Astrocyte of the spinal cord (primary cell): ENCODE results near the gene NUP188.

ENCODE experiments used
- DNase-seq: peaks from one replicate; pipeline ENCODE4 v3.0.0; 2011; ENCODE audit warnings: low read depth, low spot score
- H3K4me3 ChIP-seq: 2 replicates; pipeline ENCODE4 v1.5.1; 2011; ENCODE audit warnings: low read depth, mild to moderate bottlenecking, low read length, moderate library complexity
- CTCF ChIP-seq: IDR thresholded peaks from 2 replicates; pipeline ENCODE4 v1.5.1; 2012; ENCODE audit warnings: low read depth, mild to moderate bottlenecking, low read length, inconsistent platforms
- in situ Hi-C: cut with HindIII; loops from 2 replicates; pipeline ENCODE4 v1.10.0; 2017; ENCODE audit warnings: low sequenced_read_pairs

Gene NUP188

GRCh38 chr9:128947527-128948301 lies at the start of gene NUP188, which contains the start of gene DOLK:
Gene NUP188, plus strand, starts transcription at chr9:128947699. Its CDS starts 21 bp downstream, at chr9:128947720.
Gene DOLK, minus strand, starts transcription at chr9:128947603. Its CDS starts 300 bp downstream, at chr9:128947303.
- in situ Hi-C loops = no loop called here
- H3K4me3 ChIP-seq = peak within 1 kb of the TSS; percentile 96
- peak; percentile 89 for DNase-seq
- no peak for TF ChIP-seq CTCF

- in situ Hi-C loops = no loop called here
- no peak for TF ChIP-seq CTCF
- no peak for DNase-seq
- H3K4me3 ChIP-seq = no peak overlapping the region
Observed at GRCh38 chr9:128898382-128898781, 49.1 kb upstream of the NUP188 start.

- TF ChIP-seq CTCF = no peak
- in situ Hi-C loops = no loop called here
- no peak overlapping the region for H3K4me3 ChIP-seq
- DNase-seq = no peak
Observed at GRCh38 chr9:128898845-128899565, 48.5 kb upstream of the NUP188 start.

GRCh38 chr9:128899566-128900322 lies 47.8 kb upstream of the NUP188 start:
- no peak overlapping the region for H3K4me3 ChIP-seq
- no peak for TF ChIP-seq CTCF
- in situ Hi-C loops = no loop called here
- DNase-seq = no peak

- H3K4me3 ChIP-seq = no peak overlapping the region
- no peak for DNase-seq
- TF ChIP-seq CTCF = no peak
- in situ Hi-C loops = no loop called here
Observed at GRCh38 chr9:128901379-128901778, 46.1 kb upstream of the NUP188 start.

- DNase-seq = no peak
- in situ Hi-C loops = no loop called here
- H3K4me3 ChIP-seq = no peak overlapping the region
- no peak for TF ChIP-seq CTCF
Observed at GRCh38 chr9:128901822-128902221, 45.7 kb upstream of the NUP188 start.
